Osteocyte (in vitro differentiated cells): ENCODE measurements around the gene KIAA1755. TPM values are rescaled to one million over a fixed set of nuclear protein-coding genes. Genes with fewer than 3 reads are reported as not detected.

ENCODE experiments used
- DNase-seq: peaks from one replicate; pipeline ENCODE4 v3.0.0; 2021; ENCODE audit warnings: mixed read lengths; ENCODE audit not compliant: unreplicated experiment; ENCODE audit errors: extremely low spot score
- H3K27ac Mint-ChIP-seq: one replicate; pipeline ENCODE4 v1.8.0; 2021; ENCODE audit warnings: mild to moderate bottlenecking, mixed read lengths; ENCODE audit not compliant: unreplicated experiment
- H3K27me3 Mint-ChIP-seq: one replicate; pipeline ENCODE4 v1.8.0; 2021; ENCODE audit warnings: mixed read lengths; ENCODE audit not compliant: unreplicated experiment
- H3K36me3 Mint-ChIP-seq: one replicate; pipeline ENCODE4 v1.8.0; 2021; ENCODE audit warnings: mixed read lengths; ENCODE audit not compliant: unreplicated experiment
- H3K4me1 Mint-ChIP-seq: one replicate; pipeline ENCODE4 v1.8.0; 2021; ENCODE audit warnings: mixed read lengths; ENCODE audit not compliant: unreplicated experiment
- H3K4me3 Mint-ChIP-seq: one replicate; pipeline ENCODE4 v1.8.0; 2021; ENCODE audit warnings: mild to moderate bottlenecking, moderate library complexity, mixed read lengths; ENCODE audit not compliant: unreplicated experiment
- H3K9me3 Mint-ChIP-seq: one replicate; pipeline ENCODE4 v1.8.0; 2021; ENCODE audit warnings: mixed read lengths; ENCODE audit not compliant: unreplicated experiment
- CTCF ChIP-seq: fragments of 200-600 bp; sonication (generic); IDR thresholded peaks from 2 replicates; pipeline ENCODE4 v1.5.0; 2021; ENCODE audit warnings: antibody characterized with exemption, mild to moderate bottlenecking, moderate library complexity
- total RNA-seq: library from RNA; stranded (reverse); gene quantifications from 2 replicates; pipeline ENCODE4 v1.2.1, GENCODE V29; 2021

KIAA1755 gene
- total RNA-seq, 1 donor from 2014 or later, result 50.2 TPM

- no peak for TF ChIP-seq CTCF
- H3K27me3 Mint-ChIP-seq, result peaks cover 3% of the 10 kb centered on the region
- no peaks in the 10 kb centered on the region for H3K9me3 Mint-ChIP-seq
- peaks cover 19% of the 10 kb centered on the region for H3K4me1 Mint-ChIP-seq
- no peaks in the 10 kb centered on the region for H3K36me3 Mint-ChIP-seq
- no peak overlapping the region for H3K27ac Mint-ChIP-seq
- DNase-seq, result no peak
- no peak overlapping the region for H3K4me3 Mint-ChIP-seq
Observed at GRCh38 chr20:38305541-38305940, 45.0 kb upstream of the KIAA1755 start.

- Mint-ChIP-seq H3K27ac (no peak overlapping the region), H3K4me1 (peaks cover 19% of the 10 kb centered on the region), H3K27me3 (peaks cover 3% of the 10 kb centered on the region), H3K9me3 (no peaks in the 10 kb centered on the region), H3K4me3 (no peak overlapping the region), H3K36me3 (no peaks in the 10 kb centered on the region)
- no peak for DNase-seq
- peak; percentile 55 for TF ChIP-seq CTCF
Observed at GRCh38 chr20:38304845-38305447, 44.4 kb upstream of the KIAA1755 start.

- Mint-ChIP-seq H3K4me1 (peaks cover 23% of the 10 kb centered on the region), H3K27ac (peak within 1 kb of the TSS; percentile 56), H3K36me3 (no peaks in the 10 kb centered on the region)
Observed at GRCh38 chr20:38303908-38304379, 43.4 kb upstream of the KIAA1755 start, which contains the start of gene BPI. BPI (plus strand) TSS chr20:38304156; CDS start chr20:38304224, 68 bp downstream.

GRCh38 chr20:38302786-38303185 is 42.3 kb upstream of the KIAA1755 start:
- Mint-ChIP-seq H3K27ac (peak overlapping the region; percentile 56), H3K27me3 (peaks cover 3% of the 10 kb centered on the region), H3K4me3 (no peak overlapping the region), H3K4me1 (peaks cover 30% of the 10 kb centered on the region), H3K36me3 (no peaks in the 10 kb centered on the region), H3K9me3 (no peaks in the 10 kb centered on the region)
- no peak for TF ChIP-seq CTCF
- DNase-seq, result no peak

More at GRCh38 chr20:38303908-38304379, 43.4 kb upstream of the KIAA1755 start, which contains the start of gene BPI:
- no peaks in the 10 kb centered on the region for H3K9me3 Mint-ChIP-seq
- no peak for DNase-seq
- TF ChIP-seq CTCF, result no peak
- no peak within 1 kb of the TSS for H3K4me3 Mint-ChIP-seq
- H3K27me3 Mint-ChIP-seq, result peaks cover 3% of the 10 kb centered on the region

- H3K4me3 Mint-ChIP-seq, result no peak overlapping the region
- TF ChIP-seq CTCF, result no peak
- H3K4me1 Mint-ChIP-seq, result peaks cover 32% of the 10 kb centered on the region
- H3K9me3 Mint-ChIP-seq, result no peaks in the 10 kb centered on the region
- no peaks in the 10 kb centered on the region for H3K36me3 Mint-ChIP-seq
- no peak for DNase-seq
- peaks cover 3% of the 10 kb centered on the region for H3K27me3 Mint-ChIP-seq
- H3K27ac Mint-ChIP-seq, result peak overlapping the region; percentile 19
Observed at GRCh38 chr20:38301309-38301708, 40.8 kb upstream of the KIAA1755 start.
